Neural progenitor cell (in vitro differentiated cells): ENCODE measurements around the gene SESN3. TPM values are rescaled to one million over a fixed set of nuclear protein-coding genes. Genes with fewer than 3 reads are reported as not detected.
"Not testable (repeated sequence)": the region's sequence is repeated elsewhere in the genome, so short reads cannot be mapped to it uniquely, and the experiment has no call there.

Experiments
- DNase-seq: peaks from one replicate; pipeline ENCODE4 v3.0.0-alpha.2; 2016; ENCODE audit warnings: low spot score
- H2AFZ ChIP-seq: fragments of 200-600 bp; sonication (generic); replicated peaks from 2 replicates; pipeline ENCODE4 v1.6.1; 2016; ENCODE audit warnings: antibody characterized with exemption
- H3F3A ChIP-seq: fragments of 200-600 bp; sonication (generic); 2 replicates; pipeline ENCODE4 v1.6.1; 2016; ENCODE audit warnings: antibody characterized with exemption, low read depth
- H3K27ac ChIP-seq: fragments of 200-600 bp; sonication (generic); 2 replicates; pipeline ENCODE4 v1.5.1; 2016; ENCODE audit warnings: mild to moderate bottlenecking
- H3K27me3 ChIP-seq: fragments of 200-600 bp; sonication (generic); 2 replicates; pipeline ENCODE4 v1.6.1; 2016; ENCODE audit warnings: mild to moderate bottlenecking, moderate library complexity
- H3K36me3 ChIP-seq: fragments of 200-600 bp; sonication (generic); 2 replicates; pipeline ENCODE4 v1.5.1; 2016
- H3K4me1 ChIP-seq: fragments of 200-600 bp; sonication (generic); 2 replicates; pipeline ENCODE4 v1.6.1; 2016; ENCODE audit warnings: mixed run types
- H3K4me2 ChIP-seq: fragments of 200-600 bp; sonication (generic); 2 replicates; pipeline ENCODE4 v1.6.1; 2016
- H3K4me3 ChIP-seq: fragments of 200-600 bp; sonication (generic); 2 replicates; pipeline ENCODE4 v1.5.1; 2016
- H3K79me2 ChIP-seq: fragments of 200-600 bp; sonication (generic); 2 replicates; pipeline ENCODE4 v1.6.1; 2016; ENCODE audit warnings: low read depth
- H3K9ac ChIP-seq: fragments of 200-600 bp; sonication (generic); 2 replicates; pipeline ENCODE4 v1.6.1; 2016
- H3K9me3 ChIP-seq: fragments of 200-600 bp; sonication (generic); 2 replicates; pipeline ENCODE4 v1.5.1; 2016; ENCODE audit warnings: low read depth
- H4K20me1 ChIP-seq: fragments of 200-600 bp; sonication (generic); 2 replicates; pipeline ENCODE4 v1.6.1; 2016; ENCODE audit warnings: low read depth
- H3K27ac Mint-ChIP-seq: 3 replicates; pipeline ENCODE4 v1.8.0; 2021; ENCODE audit warnings: mixed read lengths
- H3K27me3 Mint-ChIP-seq: 2 replicates; pipeline ENCODE4 v1.8.0; 2022; ENCODE audit warnings: low read depth, mild to moderate bottlenecking, inconsistent platforms, moderate library complexity, mixed read lengths; ENCODE audit not compliant: insufficient read depth
- H3K36me3 Mint-ChIP-seq: 3 replicates; pipeline ENCODE4 v1.8.0; 2021; ENCODE audit warnings: mixed read lengths
- H3K4me1 Mint-ChIP-seq: 3 replicates; pipeline ENCODE4 v1.8.0; 2021; ENCODE audit warnings: mixed read lengths
- H3K4me3 Mint-ChIP-seq: 3 replicates; pipeline ENCODE4 v1.8.0; 2021; ENCODE audit warnings: mild to moderate bottlenecking, moderate library complexity, mixed read lengths
- H3K9me3 Mint-ChIP-seq: 3 replicates; pipeline ENCODE4 v1.8.0; 2020; ENCODE audit warnings: mixed read lengths
- EZH2 ChIP-seq: fragments of 200-600 bp; sonication (generic); IDR thresholded peaks from 2 replicates; pipeline ENCODE4 v1.6.1; 2017; ENCODE audit warnings: antibody characterized with exemption, mild to moderate bottlenecking, moderate library complexity
- EZH2phosphoT487 ChIP-seq: fragments of 200-600 bp; sonication (generic); IDR thresholded peaks from 2 replicates; pipeline ENCODE4 v1.6.1; 2017; ENCODE audit warnings: antibody characterized with exemption
- total RNA-seq: library from RNA; depleted of rRNA; stranded (reverse); fragments of >200 nt; gene quantifications from 2 replicates; pipeline ENCODE4 v1.2.3, GENCODE V29; 2015; ENCODE audit warnings: low replicate concordance
- TF ChIP-seq, protein P1 (sequence below): fragments of 200-600 bp; sonication (generic); IDR thresholded peaks from 2 replicates; pipeline ENCODE4 v1.5.1; 2017; ENCODE audit warnings: antibody characterized with exemption, mild to moderate bottlenecking

SESN3 gene
- total RNA-seq, 1 donor from 2014 or later, result 234 TPM

DNA sequence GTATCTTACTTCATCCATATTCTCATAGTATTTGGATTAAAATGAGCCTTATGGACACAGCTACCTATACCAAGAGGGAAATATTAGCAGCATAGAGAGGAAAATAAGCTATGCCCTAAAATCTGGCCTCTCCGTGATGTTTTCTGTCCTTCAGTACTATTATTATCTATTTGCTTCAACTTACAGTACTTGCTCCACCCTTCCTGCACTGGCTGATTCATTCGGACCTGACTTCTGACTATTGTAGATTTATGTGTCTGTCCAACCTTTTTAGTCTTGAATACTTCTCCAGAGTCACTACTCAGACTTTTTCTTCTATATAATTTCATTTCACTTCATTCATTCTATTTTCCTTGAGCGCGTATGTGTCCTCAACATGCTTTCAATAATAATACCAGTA is 45.1 kb upstream of the SESN3 start:
- H3K27ac ChIP-seq, result no peak overlapping the region
- Mint-ChIP-seq H3K36me3 (no peaks in the 10 kb centered on the region), H3K4me3 (no peak overlapping the region), H3K27me3 (peaks cover 6% of the 10 kb centered on the region), H3K27ac (no peak overlapping the region), H3K4me1 (peaks cover 15% of the 10 kb centered on the region), H3K9me3 (no peaks in the 10 kb centered on the region)
- no peaks in the 10 kb centered on the region for H4K20me1 ChIP-seq
- H2AFZ ChIP-seq, result no peak overlapping the region
- peaks cover 7% of the 10 kb centered on the region for H3K4me1 ChIP-seq
- DNase-seq, result no peak
- H3K9me3 ChIP-seq, result no peaks in the 10 kb centered on the region
- no peaks in the 10 kb centered on the region for H3K79me2 ChIP-seq
- no peaks in the 10 kb centered on the region for H3K36me3 ChIP-seq
- no peaks in the 10 kb centered on the region for H3K27me3 ChIP-seq
- no peak overlapping the region for H3K9ac ChIP-seq
- H3K4me3 ChIP-seq, result no peak overlapping the region
- H3K4me2 ChIP-seq, result no peak overlapping the region
- no peak for TF ChIP-seq EZH2phosphoT487
- TF ChIP-seq, protein P1, sequence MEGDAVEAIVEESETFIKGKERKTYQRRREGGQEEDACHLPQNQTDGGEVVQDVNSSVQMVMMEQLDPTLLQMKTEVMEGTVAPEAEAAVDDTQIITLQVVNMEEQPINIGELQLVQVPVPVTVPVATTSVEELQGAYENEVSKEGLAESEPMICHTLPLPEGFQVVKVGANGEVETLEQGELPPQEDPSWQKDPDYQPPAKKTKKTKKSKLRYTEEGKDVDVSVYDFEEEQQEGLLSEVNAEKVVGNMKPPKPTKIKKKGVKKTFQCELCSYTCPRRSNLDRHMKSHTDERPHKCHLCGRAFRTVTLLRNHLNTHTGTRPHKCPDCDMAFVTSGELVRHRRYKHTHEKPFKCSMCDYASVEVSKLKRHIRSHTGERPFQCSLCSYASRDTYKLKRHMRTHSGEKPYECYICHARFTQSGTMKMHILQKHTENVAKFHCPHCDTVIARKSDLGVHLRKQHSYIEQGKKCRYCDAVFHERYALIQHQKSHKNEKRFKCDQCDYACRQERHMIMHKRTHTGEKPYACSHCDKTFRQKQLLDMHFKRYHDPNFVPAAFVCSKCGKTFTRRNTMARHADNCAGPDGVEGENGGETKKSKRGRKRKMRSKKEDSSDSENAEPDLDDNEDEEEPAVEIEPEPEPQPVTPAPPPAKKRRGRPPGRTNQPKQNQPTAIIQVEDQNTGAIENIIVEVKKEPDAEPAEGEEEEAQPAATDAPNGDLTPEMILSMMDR, result no peak
- no peak for TF ChIP-seq EZH2
- no peaks in the 10 kb centered on the region for H3F3A ChIP-seq

DNA sequence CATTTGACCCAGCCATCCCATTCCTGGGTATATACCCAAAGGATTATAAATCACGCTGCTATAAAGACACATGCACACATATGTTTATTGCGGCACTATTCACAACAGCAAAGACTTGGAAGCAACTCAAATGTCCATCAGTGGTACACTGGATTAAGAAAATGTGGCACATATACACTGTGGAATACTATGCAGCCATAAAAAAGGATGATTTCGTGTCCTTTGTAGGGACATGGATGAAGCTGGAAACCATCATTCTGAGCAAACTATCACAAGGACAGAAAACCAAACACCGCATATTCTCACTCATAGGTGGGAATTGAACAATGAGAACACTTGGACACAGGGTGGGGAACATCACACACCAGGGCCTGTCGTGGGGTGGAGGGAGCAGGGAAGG is 42.6 kb upstream of the SESN3 start:
- not testable (repeated sequence) for H3K4me3 Mint-ChIP-seq, DNase-seq, H3K9me3 ChIP-seq, H3K36me3 ChIP-seq, H3F3A ChIP-seq, H2AFZ ChIP-seq, H3K36me3 Mint-ChIP-seq, H3K27me3 Mint-ChIP-seq, H3K4me3 ChIP-seq, H3K9ac ChIP-seq, H3K27me3 ChIP-seq, H4K20me1 ChIP-seq, H3K9me3 Mint-ChIP-seq, H3K4me2 ChIP-seq, H3K4me1 Mint-ChIP-seq, H3K79me2 ChIP-seq, H3K27ac ChIP-seq, H3K27ac Mint-ChIP-seq
- peaks cover 13% of the 10 kb centered on the region for H3K4me1 ChIP-seq

DNA sequence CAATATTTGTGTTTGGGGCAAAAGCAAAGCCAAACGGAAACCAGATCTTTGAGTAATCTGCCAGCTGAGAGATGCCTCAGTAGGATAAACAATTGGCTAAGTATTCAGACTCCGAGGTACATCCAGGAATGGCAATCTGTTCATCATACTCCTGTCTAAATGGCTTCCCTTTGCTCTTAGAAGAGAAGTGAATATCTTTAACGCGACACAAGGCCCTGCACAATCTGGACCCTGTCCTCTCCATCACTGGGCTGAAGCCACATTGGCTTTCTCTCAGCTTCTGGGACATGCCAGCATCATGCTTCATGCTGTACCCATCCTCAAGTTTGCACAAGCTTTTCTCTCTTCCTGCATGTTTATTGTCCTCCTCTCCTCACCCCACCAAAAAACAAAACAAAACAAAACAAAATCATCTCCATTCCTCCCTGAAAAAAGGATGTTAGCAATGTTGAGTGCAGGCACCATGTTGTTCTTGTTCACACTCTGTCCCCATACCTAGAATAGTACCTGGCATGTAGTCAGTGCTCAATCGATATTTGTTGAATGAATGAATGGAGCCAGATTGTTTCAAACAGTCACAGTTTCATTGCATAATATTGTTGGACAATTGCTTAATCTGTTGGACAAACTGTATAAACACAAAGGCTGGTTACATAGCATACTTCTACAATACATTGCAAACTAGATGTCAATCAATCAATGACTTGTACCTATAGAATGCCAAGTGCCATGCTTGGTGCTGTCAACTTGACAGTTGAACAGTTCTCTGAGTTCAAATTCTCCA is 38.2 kb upstream of the SESN3 start:
- Mint-ChIP-seq H3K36me3 (no peaks in the 10 kb centered on the region), H3K9me3 (peaks cover 3% of the 10 kb centered on the region), H3K27ac (no peak overlapping the region), H3K27me3 (peaks cover 9% of the 10 kb centered on the region), H3K4me1 (peaks cover 4% of the 10 kb centered on the region), H3K4me3 (no peak overlapping the region)
- no peaks in the 10 kb centered on the region for H3K27me3 ChIP-seq
- H3K4me3 ChIP-seq, result no peak overlapping the region
- H3K9me3 ChIP-seq, result no peaks in the 10 kb centered on the region
- H3K9ac ChIP-seq, result no peak overlapping the region
- H4K20me1 ChIP-seq, result no peaks in the 10 kb centered on the region
- peaks cover 13% of the 10 kb centered on the region for H3K4me1 ChIP-seq
- H3K4me2 ChIP-seq, result no peak overlapping the region
- H3K36me3 ChIP-seq, result no peaks in the 10 kb centered on the region
- no peaks in the 10 kb centered on the region for H3F3A ChIP-seq
- H3K79me2 ChIP-seq, result no peaks in the 10 kb centered on the region
- no peak for DNase-seq
- no peak overlapping the region for H2AFZ ChIP-seq
- TF ChIP-seq EZH2phosphoT487, result no peak
- TF ChIP-seq EZH2, result no peak
- TF ChIP-seq, protein P1, result no peak
- H3K27ac ChIP-seq, result no peak overlapping the region

DNA sequence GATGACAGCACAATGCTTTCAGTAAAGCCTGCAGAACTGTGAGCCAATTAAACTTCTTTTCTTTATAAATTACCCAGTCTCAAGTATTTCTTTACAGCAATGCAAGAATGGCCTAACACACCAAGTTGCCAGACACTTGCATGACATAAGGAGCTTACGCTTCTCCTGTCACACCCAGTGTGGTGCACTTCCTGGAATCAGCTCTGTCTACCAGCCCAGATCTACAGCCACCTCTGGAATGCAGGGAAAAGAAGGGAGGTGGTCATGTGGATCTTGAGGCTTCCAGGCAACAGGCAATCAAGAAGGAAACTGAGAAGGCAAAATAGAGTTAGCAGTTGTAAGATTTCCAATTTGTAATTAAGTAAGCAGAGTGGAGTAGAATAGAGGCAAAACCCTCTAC is 37.4 kb upstream of the SESN3 start:
- H3K27me3 Mint-ChIP-seq, result peaks cover 6% of the 10 kb centered on the region

More for the DNA sequence above, 37.4 kb upstream of the SESN3 start:
- Histone ChIP-seq H3K36me3 (no peaks in the 10 kb centered on the region), H3F3A (no peaks in the 10 kb centered on the region), H2AFZ (no peak overlapping the region), H3K9ac (no peak overlapping the region), H3K27me3 (no peaks in the 10 kb centered on the region), H3K9me3 (no peaks in the 10 kb centered on the region), H3K4me2 (no peak overlapping the region), H3K4me3 (no peak overlapping the region), H3K79me2 (no peaks in the 10 kb centered on the region), H3K27ac (no peak overlapping the region), H3K4me1 (peaks cover 13% of the 10 kb centered on the region), H4K20me1 (no peaks in the 10 kb centered on the region)
- TF ChIP-seq EZH2phosphoT487, result no peak
- TF ChIP-seq, protein P1, result no peak
- no peak for TF ChIP-seq EZH2
- Mint-ChIP-seq H3K27ac (no peak overlapping the region), H3K4me1 (peaks cover 4% of the 10 kb centered on the region), H3K36me3 (no peaks in the 10 kb centered on the region), H3K4me3 (no peak overlapping the region), H3K9me3 (peaks cover 3% of the 10 kb centered on the region)
- no peak for DNase-seq
